Adipocyte (in vitro differentiated cells): ENCODE measurements around the gene IFIH1.

Source experiments
- DNase-seq: peaks from one replicate; pipeline ENCODE4 v3.0.0-alpha.2; 2015; ENCODE audit warnings: low read depth
- H3K27me3 ChIP-seq: replicated peaks from 2 replicates; pipeline ENCODE4 v1.7.0; 2013; ENCODE audit warnings: mild to moderate bottlenecking, low read length, moderate library complexity; ENCODE audit not compliant: control insufficient read depth, insufficient read depth
- H3K36me3 ChIP-seq: 2 replicates; pipeline ENCODE4 v1.7.0; 2013; ENCODE audit warnings: low read length, mild to moderate bottlenecking, moderate library complexity; ENCODE audit not compliant: control insufficient read depth, insufficient read depth, severe bottlenecking
- H3K4me1 ChIP-seq: 2 replicates; pipeline ENCODE4 v1.7.0; 2013; ENCODE audit warnings: mild to moderate bottlenecking, low read length, moderate library complexity; ENCODE audit not compliant: control insufficient read depth, insufficient read depth
- H3K4me3 ChIP-seq: 2 replicates; pipeline ENCODE4 v1.7.0; 2013; ENCODE audit warnings: mild to moderate bottlenecking, low read length, moderate library complexity
- H3K9ac ChIP-seq: 2 replicates; pipeline ENCODE4 v1.7.0; 2013; ENCODE audit warnings: mild to moderate bottlenecking, low read length, moderate library complexity
- H3K9me3 ChIP-seq: 2 replicates; pipeline ENCODE4 v1.7.0; 2013; ENCODE audit warnings: mild to moderate bottlenecking, low read length, moderate library complexity; ENCODE audit not compliant: control insufficient read depth

IFIH1 gene

DNA sequence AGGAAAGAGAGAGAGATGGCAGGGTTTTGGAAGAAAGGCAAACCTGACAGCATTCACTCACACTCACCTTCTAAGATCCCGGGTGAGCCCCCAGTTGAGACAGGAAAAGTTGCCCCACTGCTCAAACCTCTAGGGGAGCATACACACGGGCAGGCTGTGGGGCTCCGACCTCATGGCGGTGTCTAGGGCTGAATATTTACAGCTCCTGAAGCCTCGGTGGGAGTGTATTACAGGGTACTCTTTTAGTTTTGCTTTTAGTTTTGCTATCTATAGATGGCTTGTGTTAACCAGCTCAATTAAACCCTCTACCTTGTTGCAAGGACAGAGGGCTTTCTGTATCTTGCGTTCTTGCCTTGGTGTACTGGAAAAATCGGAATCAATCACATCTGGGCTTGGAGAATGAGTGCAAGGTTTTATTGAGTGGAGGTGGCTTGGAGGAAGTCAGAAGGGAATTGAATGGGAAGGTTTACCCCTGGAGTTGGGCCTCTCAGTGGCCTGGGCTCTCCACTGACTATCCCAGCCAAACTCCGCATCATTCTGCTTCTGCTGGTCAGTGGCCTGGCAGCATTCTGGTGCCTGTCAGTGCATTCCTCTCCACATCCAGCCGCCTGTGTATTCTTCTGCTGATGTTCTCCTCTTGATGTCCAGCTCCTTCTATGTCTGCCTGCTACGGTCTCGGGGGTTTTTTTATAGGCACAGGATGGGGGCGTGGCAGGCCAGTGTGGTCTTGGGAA, 10.1 kb upstream of the IFIH1 start:
- no peak overlapping the region for H3K9ac ChIP-seq
- no peak for DNase-seq
- H3K4me3 ChIP-seq, result no peak overlapping the region
- no peaks in the 10 kb centered on the region for H3K4me1 ChIP-seq
- H3K9me3 ChIP-seq, result no peaks in the 10 kb centered on the region
- H3K36me3 ChIP-seq, result no peaks in the 10 kb centered on the region
- H3K27me3 ChIP-seq, result no peaks in the 10 kb centered on the region

- Histone ChIP-seq H3K4me1 (no peaks in the 10 kb centered on the region), H3K9me3 (no peaks in the 10 kb centered on the region), H3K4me3 (no peak overlapping the region), H3K9ac (no peak overlapping the region), H3K27me3 (no peaks in the 10 kb centered on the region), H3K36me3 (no peaks in the 10 kb centered on the region)
- no peak for DNase-seq
These were observed 9.3 kb upstream of the IFIH1 start for GRCh38 chr2:162327806-162328205.

- H3K9me3 ChIP-seq, result no peaks in the 10 kb centered on the region
- no peaks in the 10 kb centered on the region for H3K27me3 ChIP-seq
- peak; percentile 37 for DNase-seq
- H3K9ac ChIP-seq, result no peak overlapping the region
- no peaks in the 10 kb centered on the region for H3K36me3 ChIP-seq
- no peak overlapping the region for H3K4me3 ChIP-seq
- no peaks in the 10 kb centered on the region for H3K4me1 ChIP-seq
These were observed 8.8 kb upstream of the IFIH1 start for GRCh38 chr2:162327134-162327769.

- Histone ChIP-seq H3K9ac (no peak overlapping the region), H3K9me3 (no peaks in the 10 kb centered on the region), H3K27me3 (no peaks in the 10 kb centered on the region), H3K4me3 (no peak overlapping the region), H3K4me1 (no peaks in the 10 kb centered on the region), H3K36me3 (no peaks in the 10 kb centered on the region)
- no peak for DNase-seq
These were observed 6.5 kb upstream of the IFIH1 start for GRCh38 chr2:162324953-162325352.

DNA sequence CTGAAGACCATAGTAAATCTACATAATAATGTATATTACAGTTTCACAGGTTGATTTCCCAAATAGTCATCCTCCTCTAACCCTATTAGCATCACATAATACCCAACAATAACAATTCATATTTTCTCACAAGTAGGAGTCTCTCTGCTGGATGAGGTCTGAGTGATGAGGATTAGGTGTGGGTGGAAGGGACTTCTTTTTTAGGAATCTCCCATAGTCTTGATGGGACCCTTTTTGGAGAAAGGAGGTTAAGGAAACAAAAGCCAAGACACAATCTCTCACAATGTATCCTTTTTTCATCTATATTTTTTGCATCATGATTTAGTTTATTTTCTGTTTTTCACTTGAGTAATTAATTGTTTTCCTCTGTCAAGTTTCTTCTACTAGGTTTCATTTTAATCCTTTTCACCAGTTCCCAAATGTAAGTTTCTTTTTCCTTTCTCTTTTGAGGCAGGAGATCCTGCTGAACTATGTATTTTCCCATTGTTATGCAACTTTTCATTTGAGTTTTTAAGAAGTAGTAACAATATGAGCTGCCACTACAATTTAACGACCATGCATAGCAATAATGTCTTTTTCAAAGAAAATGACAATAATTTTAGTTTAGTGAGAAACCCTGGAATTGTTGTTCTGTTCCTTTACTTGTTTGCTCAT, 2.5 kb upstream of the IFIH1 start:
- Histone ChIP-seq H3K9ac (no peak overlapping the region), H3K9me3 (no peaks in the 10 kb centered on the region), H3K36me3 (no peaks in the 10 kb centered on the region), H3K4me3 (no peak overlapping the region), H3K4me1 (peaks cover 7% of the 10 kb centered on the region), H3K27me3 (no peaks in the 10 kb centered on the region)
- no peak for DNase-seq

GRCh38 chr2:162317861-162318327, 590 bp downstream of the IFIH1 start:
- H3K36me3 ChIP-seq, result no peaks in the 10 kb centered on the region
- H3K9me3 ChIP-seq, result no peaks in the 10 kb centered on the region
- peak overlapping the region; percentile 95 for H3K4me3 ChIP-seq
- no peak for DNase-seq
- H3K4me1 ChIP-seq, result peaks cover 7% of the 10 kb centered on the region
- no peaks in the 10 kb centered on the region for H3K27me3 ChIP-seq
- H3K9ac ChIP-seq, result peak overlapping the region; percentile 80

- Histone ChIP-seq H3K4me1 (peaks cover 7% of the 10 kb centered on the region), H3K9ac (peak overlapping the region; percentile 80), H3K4me3 (peak overlapping the region; percentile 95), H3K36me3 (no peaks in the 10 kb centered on the region), H3K27me3 (no peaks in the 10 kb centered on the region), H3K9me3 (no peaks in the 10 kb centered on the region)
- no peak for DNase-seq
These were observed 1.3 kb downstream of the IFIH1 start for GRCh38 chr2:162317058-162317742.

DNA sequence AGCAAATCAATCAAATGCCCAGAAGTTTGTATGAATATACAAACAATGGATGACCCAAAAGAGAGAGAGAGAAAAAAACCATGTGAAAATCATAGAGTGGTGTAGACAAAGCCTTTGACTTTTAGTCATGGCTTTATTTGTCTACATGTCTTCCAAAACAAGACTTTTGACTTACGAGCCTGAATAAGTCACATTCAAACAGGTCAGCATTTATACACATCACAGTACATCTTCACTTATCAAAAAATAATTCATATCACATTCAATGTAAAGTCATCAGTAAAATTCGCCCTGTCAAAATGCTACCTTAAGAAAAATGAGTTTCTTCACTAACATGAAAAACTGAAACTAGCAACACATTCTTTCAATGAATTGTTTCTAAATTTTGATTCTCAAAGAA, 1.9 kb downstream of the IFIH1 start:
- Histone ChIP-seq H3K9me3 (no peaks in the 10 kb centered on the region), H3K36me3 (no peaks in the 10 kb centered on the region), H3K9ac (no peak overlapping the region), H3K4me3 (peak overlapping the region; percentile 95), H3K4me1 (peaks cover 7% of the 10 kb centered on the region), H3K27me3 (no peaks in the 10 kb centered on the region)
- DNase-seq, result no peak

DNA sequence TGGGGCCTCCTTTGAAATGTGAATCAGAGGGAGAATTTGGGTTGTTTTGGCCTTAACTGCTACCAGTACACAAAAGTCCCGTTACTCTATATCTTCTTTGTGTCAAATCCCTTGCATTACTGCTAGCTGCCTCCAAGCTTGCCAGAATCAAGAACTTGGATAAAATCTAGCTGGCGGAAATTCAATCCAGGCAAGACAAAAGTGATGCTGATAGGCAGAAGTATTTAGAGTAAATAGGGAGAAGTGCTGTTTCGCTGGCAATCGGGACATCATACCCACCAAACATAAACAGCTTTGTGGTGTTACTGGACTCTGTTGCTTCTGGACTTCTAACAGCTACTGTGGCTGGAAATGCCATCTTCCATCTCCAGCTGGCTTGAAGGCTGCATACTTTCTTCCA, 2.5 kb downstream of the IFIH1 start:
- Histone ChIP-seq H3K9ac (no peak overlapping the region), H3K4me1 (peaks cover 7% of the 10 kb centered on the region), H3K27me3 (no peaks in the 10 kb centered on the region), H3K4me3 (no peak overlapping the region), H3K9me3 (no peaks in the 10 kb centered on the region), H3K36me3 (no peaks in the 10 kb centered on the region)
- DNase-seq, result no peak

DNA sequence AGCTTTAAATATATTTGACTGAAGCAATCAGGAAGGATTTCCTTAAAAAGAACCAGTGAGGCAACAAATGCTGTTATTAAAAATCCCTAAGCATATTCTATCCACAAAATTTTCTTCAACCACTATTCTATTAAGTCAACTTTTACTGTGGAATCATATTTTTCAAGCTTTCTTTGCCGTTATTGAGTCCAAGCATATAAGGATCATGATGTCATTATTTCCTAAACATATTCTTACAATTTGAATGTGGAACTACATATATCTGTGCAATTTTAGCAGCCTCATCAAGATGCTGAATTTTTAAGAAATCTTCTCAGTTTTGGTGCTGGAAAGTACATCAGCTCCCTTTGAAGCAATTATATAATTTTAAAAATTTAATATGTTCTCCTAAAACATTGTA, 5.6 kb downstream of the IFIH1 start:
- no peaks in the 10 kb centered on the region for H3K9me3 ChIP-seq
- no peaks in the 10 kb centered on the region for H3K4me1 ChIP-seq
- H3K27me3 ChIP-seq, result no peaks in the 10 kb centered on the region
- H3K36me3 ChIP-seq, result no peaks in the 10 kb centered on the region
- no peak for DNase-seq
- no peak overlapping the region for H3K9ac ChIP-seq
- no peak overlapping the region for H3K4me3 ChIP-seq
